HEK293T (cell line): Measurements from ENCODE around the gene NCKIPSD.

Source experiments
- CTCF ChIA-PET: fragments of 350-600 bp; formaldehyde crosslinking; extraction: SDS; loops from one replicate; lab custom pipeline; 2021; ENCODE audit warnings: antibody characterized with exemption, inconsistent platforms; lab: Yijun Ruan, JAX
- POLR2A ChIA-PET: fragments of 350-600 bp; formaldehyde crosslinking; extraction: SDS; loops from one replicate; lab custom pipeline; 2020; ENCODE audit warnings: antibody characterized with exemption, inconsistent platforms; lab: Yijun Ruan, JAX
- DNase-seq: peaks from one replicate; pipeline ENCODE4 v3.0.0; 2012; ENCODE audit warnings: mixed read lengths; ENCODE audit errors: extremely low spot score
- ARNT ChIP-seq: fragments of 450-650 bp; IDR thresholded peaks from 2 replicates; pipeline ENCODE4 v1.6.1; 2017; ENCODE audit warnings: mild to moderate bottlenecking
- BHLHE40 ChIP-seq: fragments of 450-650 bp; IDR thresholded peaks from 2 replicates; pipeline ENCODE4 v1.6.1; 2016; ENCODE audit warnings: mild to moderate bottlenecking, moderate library complexity, borderline replicate concordance
- CTBP1 ChIP-seq: fragments of 450-650 bp; IDR thresholded peaks from 2 replicates; pipeline ENCODE4 v1.6.1; 2016; ENCODE audit warnings: borderline replicate concordance
- ELF4 ChIP-seq: fragments of 450-650 bp; IDR thresholded peaks from 2 replicates; pipeline ENCODE4 v1.6.1; 2017; ENCODE audit warnings: antibody characterized with exemption
- FOXA1 ChIP-seq: fragments of 450-650 bp; IDR thresholded peaks from 2 replicates; pipeline ENCODE4 v1.6.1; 2016; ENCODE audit warnings: mild to moderate bottlenecking
- FOXK2 ChIP-seq: fragments of 450-650 bp; IDR thresholded peaks from 2 replicates; pipeline ENCODE4 v1.6.1; 2016; ENCODE audit warnings: mild to moderate bottlenecking
- FOXM1 ChIP-seq: fragments of 450-650 bp; IDR thresholded peaks from 2 replicates; pipeline ENCODE4 v1.6.1; 2017; ENCODE audit warnings: mild to moderate bottlenecking, borderline replicate concordance
- HDGF ChIP-seq: fragments of 450-650 bp; IDR thresholded peaks from 2 replicates; pipeline ENCODE4 v1.6.1; 2017; ENCODE audit warnings: antibody characterized with exemption, borderline replicate concordance
- L3MBTL2 ChIP-seq: fragments of 450-650 bp; conservative IDR thresholded peaks from 2 replicates; pipeline ENCODE4 v1.6.1; 2016; ENCODE audit warnings: mild to moderate bottlenecking
- LEF1 ChIP-seq: fragments of 450-650 bp; IDR thresholded peaks from 2 replicates; pipeline ENCODE4 v1.6.1; 2017; ENCODE audit warnings: mild to moderate bottlenecking, borderline replicate concordance
- NFRKB ChIP-seq: fragments of 450-650 bp; IDR thresholded peaks from 2 replicates; pipeline ENCODE4 v1.6.1; 2016; ENCODE audit warnings: mild to moderate bottlenecking, moderate library complexity
- PKNOX1 ChIP-seq: fragments of 450-650 bp; IDR thresholded peaks from 2 replicates; pipeline ENCODE4 v1.6.1; 2016
- SP1 ChIP-seq: fragments of 450-650 bp; IDR thresholded peaks from 2 replicates; pipeline ENCODE4 v1.6.1; 2017
- SUZ12 ChIP-seq: fragments of 450-650 bp; IDR thresholded peaks from 2 replicates; pipeline ENCODE4 v1.6.1; 2016; ENCODE audit warnings: mild to moderate bottlenecking
- TARDBP ChIP-seq: fragments of 450-650 bp; IDR thresholded peaks from 2 replicates; pipeline ENCODE4 v1.6.1; 2016
- ZNF384 ChIP-seq: fragments of 450-650 bp; IDR thresholded peaks from 2 replicates; pipeline ENCODE4 v1.6.1; 2016

NCKIPSD gene

GRCh38 chr3:48648188-48648850 is 37.4 kb downstream of the NCKIPSD start:
- POLR2A ChIA-PET, result interaction anchor here (1.4 to 1.6 kb wide), 3 partner anchors 8 to 359 kb away, joined by 4 to 6 read pairs (median 5); partner anchors contain the start of genes CELSR3 and WDR6
- TF ChIP-seq HDGF (no peak), BHLHE40 (no peak), FOXK2 (no peak), ARNT (no peak), ELF4 (no peak), CTBP1 (no peak), FOXA1 (no peak), SUZ12 (no peak), FOXM1 (no peak), LEF1 (no peak), L3MBTL2 (no peak), SP1 (no peak), ZNF384 (no peak), NFRKB (no peak), PKNOX1 (no peak), TARDBP (no peak)
- DNase-seq, result no peak
- CTCF ChIA-PET, result interaction anchor here (1.1 kb wide), 1 partner anchor 13 kb away, joined by 3 read pairs; the partner anchor contains the start of gene SLC26A6

- POLR2A ChIA-PET, result interaction anchor here (1.6 kb wide), 1 partner anchor 15 kb away, joined by 5 read pairs; the partner anchor contains the start of gene CELSR3
- TF ChIP-seq CTBP1, result no peak
- TF ChIP-seq L3MBTL2, result no peak
- CTCF ChIA-PET, result no interaction called here
- DNase-seq, result no peak
Measured at GRCh38 chr3:48647714-48648113, 38.0 kb downstream of the NCKIPSD start.

- no peak for TF ChIP-seq FOXA1
- no peak for TF ChIP-seq NFRKB
- TF ChIP-seq FOXM1, result no peak
- no peak for TF ChIP-seq HDGF
- TF ChIP-seq FOXK2, result no peak
- TF ChIP-seq LEF1, result no peak
- no peak for TF ChIP-seq ZNF384
- no peak for TF ChIP-seq SUZ12
- TF ChIP-seq TARDBP, result no peak
- TF ChIP-seq SP1, result no peak
- no peak for TF ChIP-seq CTBP1
- TF ChIP-seq L3MBTL2, result no peak
- no peak for TF ChIP-seq PKNOX1
- TF ChIP-seq BHLHE40, result no peak
- POLR2A ChIA-PET, result no interaction called here
- CTCF ChIA-PET, result no interaction called here
- DNase-seq, result no peak
Measured at GRCh38 chr3:48644898-48645760, 40.6 kb downstream of the NCKIPSD start.

GRCh38 chr3:48642605-48643004 is 43.1 kb downstream of the NCKIPSD start:
- ChIA-PET CTCF (no interaction called here), POLR2A (no interaction called here)
- TF ChIP-seq BHLHE40, result no peak
- no peak for DNase-seq

GRCh38 chr3:48641396-48641795 is 44.3 kb downstream of the NCKIPSD start:
- no peak for TF ChIP-seq TARDBP
- TF ChIP-seq ELF4, result no peak
- no peak for TF ChIP-seq L3MBTL2
- TF ChIP-seq FOXK2, result no peak
- no peak for TF ChIP-seq NFRKB
- no peak for TF ChIP-seq FOXA1
- no peak for TF ChIP-seq HDGF
- ChIA-PET POLR2A (interaction anchor here (0.8 kb wide), 1 partner anchor 12 kb away, joined by 3 read pairs; no protein-coding TSS in a partner anchor), CTCF (no interaction called here)
- no peak for DNase-seq

GRCh38 chr3:48639944-48640606 is 45.6 kb downstream of the NCKIPSD start:
- CTCF ChIA-PET, result no interaction called here
- POLR2A ChIA-PET, result interaction anchor here (1.4 kb wide), 1 partner anchor 9 kb away, joined by 6 read pairs; no protein-coding TSS in a partner anchor
- no peak for DNase-seq
- TF ChIP-seq L3MBTL2 (no peak), LEF1 (no peak), BHLHE40 (no peak), CTBP1 (no peak), ELF4 (no peak), FOXK2 (no peak), TARDBP (no peak)

- POLR2A ChIA-PET, result no interaction called here
- no peak for DNase-seq
- CTCF ChIA-PET, result no interaction called here
- no peak for TF ChIP-seq LEF1
- no peak for TF ChIP-seq PKNOX1
- no peak for TF ChIP-seq NFRKB
- TF ChIP-seq L3MBTL2, result no peak
Measured at GRCh38 chr3:48637305-48637704, 48.4 kb downstream of the NCKIPSD start.
